Activated CD4-positive, CD25-positive, alpha-beta regulatory T cell treated with anti-CD3 and anti-CD28 coated beads, Interleukin-2, amount 50 U/mL, for 24 hours (primary cell): ENCODE data around the gene MRGPRE.

Source experiments
- ATAC-seq, 2 donors: fragments of 150-1000 bp; cut with Tn5 transposase; one replicate each; pipeline ENCODE4 v1.10.0; 2021; ENCODE audit warnings: mild to moderate bottlenecking in 1 of 2, moderate library complexity in 1 of 2

The MRGPRE gene

DNA sequence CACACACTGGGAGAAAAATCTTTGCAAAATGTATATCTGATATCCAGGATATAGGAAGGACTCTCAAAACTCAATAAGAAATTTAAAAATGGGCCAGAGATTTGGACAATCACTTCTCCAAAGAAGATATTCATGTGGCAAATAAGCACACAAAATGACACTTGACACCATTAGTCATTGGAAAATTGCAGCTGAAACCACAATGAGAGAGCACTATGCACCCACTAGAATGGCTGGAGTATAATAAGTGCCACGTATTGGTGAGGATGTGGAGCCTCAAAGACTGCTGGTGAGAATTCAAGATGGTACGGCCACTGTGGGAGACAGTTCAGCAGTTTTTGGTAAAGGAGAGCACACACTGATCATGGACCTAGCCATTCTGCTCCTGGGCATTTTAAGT, 54.3 kb downstream of the MRGPRE start:
- ATAC-seq: no peak
